Measurements from ENCODE around the gene TTC19. TPM values are rescaled to one million over a fixed set of nuclear protein-coding genes. Genes with fewer than 3 reads are reported as not detected.

Gene TTC19
- total and polyA plus RNA-seq, 4 donors = 16.1 to 29.8 (median 24.6) TPM

GRCh38 chr17:15971882-15972281 is 27.7 kb upstream of the TTC19 start (continued):
- TF ChIP-seq ZBTB33 (IDR thresholded peaks at IDR 0.05) (no peak), ATF3 (IDR thresholded peaks at IDR 0.05) (no peak), GABPA (IDR thresholded peaks at IDR 0.05 in 1 of 2, conservative IDR thresholded peaks at IDR 0.05 in 1 of 2) (no peak), JUND (IDR thresholded peaks at IDR 0.05) (no peak), HNF4G (IDR thresholded peaks at IDR 0.05) (no peak), FOXA2 (IDR thresholded peaks at IDR 0.05) (no peak)

- 97% methylated on average over 4 of the region's 4 CpGs for WGBS
- Histone ChIP-seq H3K9ac (ENCODE audit: low read depth in 1 of 2, low read length in 2 of 2) (no peak overlapping the region), H3K36me3 (ENCODE audit: control insufficient read depth in 4 of 4, insufficient read depth in 3 of 4, low read depth in 1 of 4, low read length in 3 of 4) (peaks cover 2 to 13% (median 7%) of the 10 kb centered on the region in 4 donors), H3K9me3 (ENCODE audit: control insufficient read depth in 4 of 4, low read length in 3 of 4) (no peaks in the 10 kb centered on the region), H3K27me3 (ENCODE audit: control insufficient read depth in 4 of 4, insufficient read depth in 4 of 4, low read length in 3 of 4) (no peaks in the 10 kb centered on the region), H3K4me1 (ENCODE audit: control insufficient read depth in 4 of 4, insufficient read depth in 4 of 4, low read length in 3 of 4) (peaks cover 3 to 11% (median 9%) of the 10 kb centered on the region in 4 donors), H3K27ac (ENCODE audit: low read depth in 1 of 2, low read length in 2 of 2) (no peak overlapping the region), H3K4me3 (ENCODE audit: low read depth in 1 of 3, low read length in 3 of 3) (no peak overlapping the region)
- no peak for TF ChIP-seq ATF3 (IDR thresholded peaks at IDR 0.05)
- TF ChIP-seq RXRA (IDR thresholded peaks at IDR 0.05) = no peak
- no peak for TF ChIP-seq HNF4A (conservative IDR thresholded peaks at IDR 0.05)
- no peak for TF ChIP-seq TAF1 (conservative IDR thresholded peaks at IDR 0.05)
- TF ChIP-seq GABPA (IDR thresholded peaks at IDR 0.05 in 1 of 2, conservative IDR thresholded peaks at IDR 0.05 in 1 of 2) = no peak
- no peak for TF ChIP-seq RAD21 (IDR thresholded peaks at IDR 0.05)
- no peak for TF ChIP-seq FOXA1 (IDR thresholded peaks at IDR 0.05)
- TF ChIP-seq SP1 (IDR thresholded peaks at IDR 0.05) = no peak
- no peak for TF ChIP-seq FOXA2 (IDR thresholded peaks at IDR 0.05)
- no peak for TF ChIP-seq JUND (IDR thresholded peaks at IDR 0.05)
- TF ChIP-seq MAX (IDR thresholded peaks at IDR 0.05) = no peak
- no peak for TF ChIP-seq REST (IDR thresholded peaks at IDR 0.05)
- DNase-seq (ENCODE audit: low spot score) = no peak
Measured at GRCh38 chr17:15972497-15972951, 27.1 kb upstream of the TTC19 start.

GRCh38 chr17:15973016-15973415 is 26.6 kb upstream of the TTC19 start:
- no peaks in the 10 kb centered on the region for H3K9me3 ChIP-seq (ENCODE audit: control insufficient read depth in 4 of 4, low read length in 3 of 4)
- peaks cover 3 to 9% (median 6%) of the 10 kb centered on the region in 4 donors for H3K4me1 ChIP-seq (ENCODE audit: control insufficient read depth in 4 of 4, insufficient read depth in 4 of 4, low read length in 3 of 4)
- no peak overlapping the region for H3K9ac ChIP-seq (ENCODE audit: low read depth in 1 of 2, low read length in 2 of 2)
- H3K36me3 ChIP-seq (ENCODE audit: control insufficient read depth in 4 of 4, insufficient read depth in 3 of 4, low read depth in 1 of 4, low read length in 3 of 4) = peaks cover 2 to 18% (median 10%) of the 10 kb centered on the region in 4 donors
- H3K4me3 ChIP-seq (ENCODE audit: low read depth in 1 of 3, low read length in 3 of 3) = no peak overlapping the region
- no peak for DNase-seq (ENCODE audit: low spot score)
- no peaks in the 10 kb centered on the region for H3K27me3 ChIP-seq (ENCODE audit: control insufficient read depth in 4 of 4, insufficient read depth in 4 of 4, low read length in 3 of 4)
- no peak overlapping the region for H3K27ac ChIP-seq (ENCODE audit: low read depth in 1 of 2, low read length in 2 of 2)
- no peak for TF ChIP-seq RXRA (IDR thresholded peaks at IDR 0.05)
- no peak for TF ChIP-seq HNF4A (conservative IDR thresholded peaks at IDR 0.05)
- no peak for TF ChIP-seq REST (IDR thresholded peaks at IDR 0.05)
- TF ChIP-seq NR2F2 (IDR thresholded peaks at IDR 0.05) = no peak
- no peak for TF ChIP-seq ATF3 (IDR thresholded peaks at IDR 0.05)
- no peak for TF ChIP-seq ZBTB33 (IDR thresholded peaks at IDR 0.05)
- no peak for TF ChIP-seq MAX (IDR thresholded peaks at IDR 0.05)
- TF ChIP-seq FOXA2 (IDR thresholded peaks at IDR 0.05) = no peak
- no peak for TF ChIP-seq JUND (IDR thresholded peaks at IDR 0.05)
- no peak for TF ChIP-seq GABPA (IDR thresholded peaks at IDR 0.05 in 1 of 2, conservative IDR thresholded peaks at IDR 0.05 in 1 of 2)
- TF ChIP-seq YY1 (IDR thresholded peaks at IDR 0.05) = no peak

Data from liver (tissue), 9 donors.